K562 (cell line): ENCODE data around the gene SVIP. TPM values are rescaled to one million over a fixed set of nuclear protein-coding genes. Genes with fewer than 3 reads are reported as not detected.

Experiments
- HDGF ChIP-seq: fragments of 450-650 bp; IDR thresholded peaks from 2 replicates; pipeline ENCODE4 v1.6.1; 2016
- MLLT1 ChIP-seq, 2 experiments: fragments of 450-650 bp; IDR thresholded peaks; 2 replicates each; pipeline ENCODE4 v1.6.1; 2016
- MTF1 ChIP-seq: fragments of 250-450 bp; sonication (Bioruptor Pico); IDR thresholded peaks from 2 replicates; pipeline ENCODE4 v1.9.0; 2021; ENCODE audit warnings: moderate library complexity, mild to moderate bottlenecking, inconsistent platforms, borderline replicate concordance
- NR2C1 ChIP-seq, 2 experiments: fragments of 450-650 bp; IDR thresholded peaks; 2 replicates each; pipeline ENCODE4 v1.6.1; 2017; ENCODE audit warnings: mild to moderate bottlenecking in 2 of 2, antibody characterized with exemption in 1 of 2, inconsistent platforms in 1 of 2, missing compliant biosample characterization in 1 of 2, missing genetic modification characterization in 1 of 2
- RBFOX2 ChIP-seq: fragments of 200-400 bp; formaldehyde crosslinking; IDR thresholded peaks from 2 replicates; pipeline ENCODE4 v1.6.1; 2017; ENCODE audit warnings: low read depth, mild to moderate bottlenecking, low read length, moderate library complexity
- SRSF3 ChIP-seq: fragments of 200-400 bp; formaldehyde crosslinking; IDR thresholded peaks from 2 replicates; pipeline ENCODE4 v1.6.1; 2016; ENCODE audit warnings: mild to moderate bottlenecking, low read length, moderate library complexity; ENCODE audit not compliant: insufficient read depth
- TEAD4 ChIP-seq, 2 experiments: sonication (generic) in 1 of 2; formaldehyde crosslinking in 1 of 2; IDR thresholded peaks; 2 replicates each; pipeline versions ENCODE4 v1.6.1 to v1.8.0; 2012 to 2022; ENCODE audit warnings: borderline replicate concordance in 1 of 2, inconsistent platforms in 1 of 2, low read length in 1 of 2, mild to moderate bottlenecking in 1 of 2, missing genetic modification reagents in 1 of 2
- XRCC5 ChIP-seq: fragments of 200-400 bp; formaldehyde crosslinking; IDR thresholded peaks from 2 replicates; pipeline ENCODE4 v1.6.1; 2017; ENCODE audit warnings: low read depth, mild to moderate bottlenecking, low read length
- ZBTB43 ChIP-seq: sonication (generic); formaldehyde crosslinking; IDR thresholded peaks from 2 replicates; pipeline ENCODE4 v1.8.0; 2023; ENCODE audit warnings: mild to moderate bottlenecking, missing genetic modification reagents
- ZHX1 ChIP-seq: fragments of 150-350 bp; conservative IDR thresholded peaks from 2 replicates; pipeline ENCODE4 v1.6.1; 2014; ENCODE audit warnings: low read length
- ZNF217 ChIP-seq: sonication (generic); formaldehyde crosslinking; IDR thresholded peaks from 2 replicates; pipeline ENCODE4 v1.8.0; 2022; ENCODE audit warnings: mild to moderate bottlenecking, missing genetic modification reagents
- ZNF282 ChIP-seq: sonication (generic); formaldehyde crosslinking; IDR thresholded peaks from 2 replicates; pipeline ENCODE4 v1.8.1; 2023; ENCODE audit warnings: missing genetic modification reagents
- ZNF512 ChIP-seq: IDR thresholded peaks from 2 replicates; pipeline ENCODE4 v1.6.1; 2016; ENCODE audit warnings: missing genetic modification characterization, missing compliant biosample characterization
- ZNF592 ChIP-seq: fragments of 450-650 bp; IDR thresholded peaks from 2 replicates; pipeline ENCODE4 v1.6.1; 2017; ENCODE audit warnings: antibody characterized with exemption, mild to moderate bottlenecking
- polyA plus RNA-seq, 8 experiments: library from polyadenylated mRNA; depleted of rRNA in 4 of 8; stranded (reverse) in 5 of 8; unstranded in 3 of 8; fragments of >200 nt; fragmentation: Nextera tagmentation in 2 of 8; fragmentation: Illumina TruSeq in 1 of 8; extraction: Ambion mirVana in 2 of 8; extraction: Trizol in 1 of 8; gene quantifications; 2 replicates each; pipeline versions ENCODE4 v1.2.1 to v1.2.3, GENCODE V29; 2011 to 2014; ENCODE audit warnings: inconsistent platforms in 1 of 8, missing spikeins in 1 of 8
- total RNA-seq, 7 experiments: library from RNA; depleted of rRNA in 6 of 7; stranded (reverse); fragments of >200 nt in 6 of 7; fragmentation: Illumina TruSeq in 2 of 7; extraction: Trizol in 2 of 7; gene quantifications; 2 replicates each; pipeline versions ENCODE4 v1.2.1 to v1.2.3, GENCODE V29; 2011 to 2021; ENCODE audit warnings: low replicate concordance in 1 of 7

SVIP gene
- total and polyA plus RNA-seq, 9 of the 15 experiments (the other 6 are each of a cell fraction or from before 2014, with no cell fraction given), result 17.9 to 62.5 (median 47.5) TPM

DNA sequence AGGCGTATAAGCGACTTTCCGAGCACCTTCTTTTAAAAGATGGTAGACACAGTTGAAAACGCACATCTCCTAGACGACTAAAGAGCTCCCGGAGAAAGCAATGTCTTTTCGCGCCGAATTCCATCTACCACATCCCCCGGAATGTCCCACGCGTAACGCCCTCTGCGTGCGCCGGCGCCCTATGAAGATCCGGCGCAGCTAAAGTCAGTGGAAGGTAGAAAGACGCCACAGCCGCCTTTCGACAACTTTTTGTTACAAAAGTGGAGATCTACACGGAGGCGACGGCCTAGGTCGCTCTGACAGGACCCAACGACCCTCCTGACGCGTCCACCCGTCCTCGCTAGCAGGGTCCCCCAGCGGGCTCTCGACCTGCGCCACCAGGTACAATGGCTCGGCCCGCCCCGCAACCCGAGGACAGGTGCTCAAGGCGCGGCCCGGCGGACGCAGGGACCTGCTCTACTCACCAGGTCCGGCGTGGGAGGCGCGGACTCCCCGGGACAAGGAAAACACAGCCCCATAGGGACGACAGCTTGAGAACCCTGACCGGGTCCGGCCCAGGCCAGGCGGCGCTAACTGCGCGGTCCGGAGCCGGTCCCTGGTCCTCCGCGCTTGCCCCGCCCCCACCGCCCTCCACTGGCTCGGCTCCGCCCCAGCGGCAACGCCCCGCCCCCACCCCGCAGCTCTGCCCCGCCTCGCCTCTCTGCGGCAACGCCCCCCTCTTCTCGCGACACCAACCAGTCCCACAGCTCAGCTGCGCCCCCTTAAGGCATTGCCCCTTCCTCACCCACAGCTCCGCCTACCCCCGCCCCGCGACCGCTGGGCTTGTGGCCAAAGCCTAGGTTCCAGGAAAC, at the start of gene SVIP (continued):
- TF ChIP-seq MTF1 (CRISPR knock-in tag) (no peak), ZNF217 (CRISPR knock-in tag) (no peak), ZBTB43 (CRISPR knock-in tag) (no peak), ZNF282 (CRISPR knock-in tag) (no peak), TEAD4 (IDR thresholded peaks at IDR 0.05; ENCODE audit: low read length) (peak; percentile 77), TEAD4 (CRISPR knock-in tag; IDR thresholded peaks at IDR 0.05; ENCODE audit: borderline replicate concordance) (0 out of 2 replicates have a peak, but pooled peaks have one; percentile 57), HDGF (no peak), SRSF3 (no peak), NR2C1 (IDR thresholded peaks at IDR 0.05) (no peak), NR2C1 (tag; IDR thresholded peaks at IDR 0.05) (no peak), RBFOX2 (peak; percentile 90), ZHX1 (no peak), XRCC5 (no peak; the same call in 1 of the 2 replicates), ZNF512 (tag) (no peak), ZNF592 (no peak), MLLT1 (IDR thresholded peaks at IDR 0.05) (no peak)
